GM21825 (cell line): ENCODE data around the gene ROBO1.
A peak's percentile ranks its signal among the peaks of the same experiment; 100 is the strongest.
"Not testable (repeated sequence)": the region's sequence is repeated elsewhere in the genome, so short reads cannot be mapped to it uniquely, and the experiment has no call there.

ENCODE experiments used
- ATAC-seq: cut with Tn5 transposase; IDR thresholded peaks from one replicate; pipeline ENCODE4 v1.9.1; 2021; ENCODE audit warnings: mild to moderate bottlenecking, moderate library complexity; ENCODE audit not compliant: unreplicated experiment

The ROBO1 gene

DNA sequence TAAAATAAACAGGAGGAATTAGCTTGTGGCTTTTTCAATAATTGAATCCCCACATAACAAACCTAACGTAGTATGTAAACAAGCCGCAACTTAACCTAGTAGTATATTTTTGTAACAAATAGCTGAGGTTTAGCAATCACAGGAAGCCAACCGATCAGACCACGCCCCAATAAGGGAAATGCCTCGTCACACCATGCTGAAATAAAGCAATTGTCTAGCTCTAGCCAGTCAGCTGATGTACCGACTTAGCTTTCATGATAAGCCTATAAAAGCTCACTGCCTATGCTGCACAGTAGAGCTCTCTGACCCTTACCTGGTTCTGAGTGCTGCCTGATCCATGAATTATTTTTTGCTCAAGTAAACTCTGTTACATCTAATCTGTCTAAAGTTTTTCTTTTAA, 208.9 kb downstream of the ROBO1 start:
- ATAC-seq: no peak

DNA sequence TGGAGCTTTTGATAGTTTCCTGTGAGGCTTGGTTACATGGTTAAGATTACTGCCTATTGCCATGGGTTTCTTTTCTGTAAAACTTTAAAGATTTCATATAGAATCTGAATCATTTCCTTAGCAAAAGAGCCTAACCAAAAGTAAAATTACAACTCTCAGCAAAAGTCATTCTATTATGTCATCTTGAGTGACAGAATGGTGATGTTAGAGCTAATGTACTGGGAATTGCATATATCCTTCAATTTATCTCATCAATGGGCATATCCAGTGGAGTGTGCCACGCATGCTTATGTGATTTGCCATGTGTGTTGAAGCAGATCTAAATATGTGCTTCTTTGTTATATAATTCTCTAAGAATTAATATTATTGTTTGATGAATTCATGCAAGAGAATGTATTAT, 212.1 kb downstream of the ROBO1 start:
- no peak for ATAC-seq

DNA sequence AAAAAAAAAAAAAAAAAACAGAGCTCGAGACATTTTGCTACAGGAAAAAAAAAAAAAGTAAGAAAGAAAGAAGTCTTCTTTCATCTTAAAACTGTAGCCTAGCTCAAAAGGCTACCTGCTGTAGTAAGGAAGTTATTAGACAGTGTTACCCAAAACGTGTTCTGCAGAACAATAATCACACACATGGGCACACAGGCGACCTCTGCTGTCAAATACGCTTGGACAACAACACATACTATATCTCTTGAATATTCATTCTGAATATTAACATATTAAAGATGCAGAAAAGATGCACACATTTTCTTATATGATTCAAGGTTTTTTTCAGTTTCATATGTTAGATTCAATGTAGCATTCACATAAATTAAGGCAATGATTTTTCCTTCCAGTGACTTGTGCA, 215.8 kb downstream of the ROBO1 start:
- no peak for ATAC-seq

DNA sequence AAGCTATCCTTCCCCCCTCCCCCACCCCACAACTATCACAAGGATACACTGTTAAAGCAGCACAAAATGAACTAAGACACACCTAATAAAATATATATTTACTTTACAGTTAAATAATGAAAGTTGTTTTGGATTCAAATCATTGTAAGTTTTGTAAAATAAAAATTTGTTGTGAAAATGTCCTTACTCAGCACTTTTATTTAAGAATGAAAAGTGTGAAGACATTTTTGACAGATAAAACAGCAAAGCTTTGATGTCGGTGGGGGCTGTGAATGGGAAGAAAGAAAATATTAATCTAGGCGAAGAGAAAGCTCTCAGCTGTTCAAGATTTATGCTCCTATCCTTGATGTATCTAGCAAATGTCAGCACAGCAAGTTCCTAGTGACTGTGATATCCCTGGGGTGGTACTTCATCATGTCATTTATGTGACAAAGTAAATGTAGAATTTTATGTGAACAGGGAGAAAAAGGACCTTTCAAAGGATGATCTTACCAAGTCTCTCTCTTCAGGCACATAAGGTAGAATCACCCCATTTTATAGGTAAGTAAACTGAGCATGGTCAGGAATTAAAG, 216.4 kb downstream of the ROBO1 start:
- no peak for ATAC-seq

DNA sequence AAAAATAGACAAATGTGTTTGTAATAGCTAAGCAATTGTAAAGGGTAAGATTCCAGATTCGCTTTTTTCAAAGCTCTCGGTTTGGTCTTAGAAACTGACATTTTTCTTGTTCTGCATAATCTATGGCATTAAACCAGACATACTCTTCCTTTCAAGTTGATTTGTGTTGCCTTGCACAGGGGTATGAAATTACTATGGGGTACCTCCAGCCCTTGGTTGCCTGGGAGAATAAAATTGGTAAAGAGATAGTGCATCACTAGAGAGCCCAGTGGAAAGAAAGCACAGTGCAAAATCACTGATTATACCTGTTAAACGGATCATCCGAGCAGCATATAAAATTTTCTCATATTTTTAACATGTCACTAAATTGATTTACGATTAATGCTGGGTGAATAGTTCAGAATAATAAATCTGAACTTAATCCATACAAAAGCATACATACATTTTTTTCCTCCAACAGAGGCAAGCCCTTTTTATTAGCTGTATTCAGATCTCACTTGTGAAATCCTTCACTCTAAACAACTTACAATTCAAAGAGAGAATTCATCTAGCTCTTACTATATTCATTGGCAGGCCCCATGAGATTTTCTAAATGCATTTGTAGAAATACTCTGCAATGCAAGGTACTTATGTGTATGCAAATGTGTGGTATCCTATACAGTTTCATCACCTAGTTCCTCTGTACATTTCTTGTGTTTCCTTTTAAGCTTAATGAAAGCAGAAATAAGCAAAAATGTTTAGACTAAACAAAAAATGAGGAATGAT, 224.4 kb downstream of the ROBO1 start:
- no peak for ATAC-seq

DNA sequence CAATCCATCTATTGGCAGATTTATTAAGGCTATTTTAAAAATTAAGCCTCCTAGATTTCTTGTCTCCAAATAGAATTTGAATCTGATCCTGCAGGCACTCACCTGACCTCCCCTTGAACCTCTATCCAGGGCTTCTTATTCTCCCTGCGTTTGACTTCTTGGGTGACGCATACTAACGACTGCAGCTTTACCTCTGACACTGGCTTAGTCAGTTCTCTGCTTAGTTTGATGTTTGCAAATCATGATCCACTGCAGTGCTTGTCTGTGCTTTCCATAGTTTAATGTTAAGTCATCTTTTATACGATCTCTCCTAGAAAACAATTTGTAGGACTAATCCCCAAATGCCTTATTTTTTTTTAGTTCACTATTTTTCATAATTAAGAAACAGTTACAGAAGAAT, 233.1 kb downstream of the ROBO1 start:
- ATAC-seq: no peak

DNA sequence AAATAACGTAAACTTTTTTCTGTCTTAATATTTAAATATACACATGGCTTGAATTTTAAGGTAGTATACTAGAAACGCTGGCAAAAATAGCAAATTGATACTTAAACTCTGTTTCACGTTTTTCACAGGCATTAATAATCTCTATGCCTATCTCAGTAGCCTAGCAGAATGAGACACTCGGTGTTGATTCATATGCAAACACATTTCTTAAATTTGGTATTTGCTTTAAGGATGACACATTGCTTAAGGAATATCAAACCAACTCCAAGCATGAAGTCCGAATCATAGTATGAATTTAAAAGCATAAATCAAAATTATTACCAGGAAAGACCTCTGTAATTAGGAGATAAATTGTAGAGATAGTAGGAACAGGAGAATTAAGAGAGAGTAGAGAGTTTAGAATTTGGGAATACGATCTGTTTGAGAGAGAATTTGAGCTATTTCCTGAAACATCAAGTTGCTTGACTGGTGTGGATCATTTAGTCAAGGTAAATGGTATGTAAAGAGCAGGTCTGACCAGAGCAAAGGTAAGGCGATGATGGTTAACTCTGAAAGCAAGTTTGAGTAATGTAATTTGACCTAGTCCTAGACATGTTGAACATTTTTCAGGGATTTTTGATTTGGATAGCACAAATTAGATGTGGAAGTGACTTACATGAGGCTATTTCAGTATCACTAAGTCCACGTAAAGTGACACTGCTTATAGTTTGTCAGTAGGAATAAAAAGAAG, 236.1 kb downstream of the ROBO1 start:
- no peak for ATAC-seq

DNA sequence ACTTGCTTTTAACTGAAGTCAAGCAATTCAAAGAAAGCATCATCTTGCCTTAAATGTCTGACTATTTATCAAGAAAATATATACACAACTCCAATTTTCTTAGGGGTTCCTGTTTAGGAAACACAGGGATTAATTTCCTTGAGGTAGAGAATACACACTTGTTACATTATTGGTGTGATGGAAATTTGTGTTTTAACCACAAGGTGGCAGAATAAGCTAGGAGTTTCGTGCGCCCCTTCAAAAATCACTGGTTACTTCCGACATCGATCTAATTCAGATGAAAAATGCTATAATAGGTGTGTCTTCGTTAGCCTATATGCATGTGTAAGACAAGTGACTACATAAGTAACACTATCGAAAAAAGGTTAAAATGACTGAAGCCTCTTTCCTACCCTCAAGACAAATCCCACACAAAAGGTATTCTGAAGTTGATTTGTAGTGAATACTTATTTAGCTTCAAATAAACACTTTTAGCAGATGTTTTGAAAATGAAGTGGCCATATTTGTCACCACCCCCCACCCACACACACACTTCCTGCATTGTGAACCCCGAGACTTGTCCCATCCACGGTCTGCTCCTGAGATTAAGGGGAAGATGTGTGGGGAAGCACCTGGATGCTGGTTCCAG, 246.5 kb downstream of the ROBO1 start:
- ATAC-seq: peak; percentile 57

DNA sequence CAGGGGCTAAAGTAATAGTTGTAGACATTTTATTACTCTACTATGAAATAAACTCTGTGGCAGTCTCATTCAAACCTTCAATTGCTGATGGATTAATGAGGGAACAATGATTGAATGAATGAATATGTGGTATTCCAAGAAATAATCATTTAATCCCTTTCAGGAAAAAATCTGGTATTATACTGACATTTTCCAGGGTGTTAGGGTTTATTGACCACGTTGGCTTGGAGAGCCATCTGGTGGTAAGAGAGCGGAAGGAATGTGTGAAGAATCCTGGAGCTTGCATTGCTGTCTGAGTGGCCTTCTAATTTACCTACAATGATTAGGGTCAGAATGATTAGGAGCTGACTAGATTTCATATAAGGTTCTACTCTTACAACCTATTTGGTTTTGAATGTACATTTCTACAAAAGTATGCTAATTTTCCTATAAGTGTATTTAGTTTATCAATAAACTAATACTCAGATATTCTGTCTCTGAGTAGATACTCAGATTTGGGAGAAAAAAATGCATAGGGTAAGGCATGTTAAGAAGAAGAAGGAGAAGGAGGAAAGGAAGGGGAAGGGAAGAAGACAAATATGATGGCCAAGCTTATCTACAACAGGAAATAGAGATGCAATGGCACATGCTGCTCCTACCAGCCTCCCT, 249.9 kb downstream of the ROBO1 start:
- no peak for ATAC-seq

DNA sequence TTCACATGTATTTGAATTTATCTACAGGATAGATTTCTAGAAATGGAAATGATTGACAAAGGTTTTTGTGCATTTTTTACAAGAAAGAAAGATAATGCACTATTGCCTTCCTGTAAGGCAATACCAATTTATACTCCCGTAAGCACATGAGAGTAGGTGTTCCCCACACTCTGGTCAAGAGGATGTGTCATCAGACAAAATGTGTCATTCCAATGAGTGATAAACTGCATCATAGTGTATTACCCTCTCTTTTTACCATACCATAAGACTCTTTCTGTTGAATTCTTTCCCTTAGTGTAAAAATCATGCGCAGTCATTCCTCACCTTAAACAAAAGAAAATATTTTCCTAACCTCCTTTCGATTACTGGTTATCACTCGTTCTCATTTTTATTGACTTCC, 251.0 kb downstream of the ROBO1 start:
- no peak for ATAC-seq

DNA sequence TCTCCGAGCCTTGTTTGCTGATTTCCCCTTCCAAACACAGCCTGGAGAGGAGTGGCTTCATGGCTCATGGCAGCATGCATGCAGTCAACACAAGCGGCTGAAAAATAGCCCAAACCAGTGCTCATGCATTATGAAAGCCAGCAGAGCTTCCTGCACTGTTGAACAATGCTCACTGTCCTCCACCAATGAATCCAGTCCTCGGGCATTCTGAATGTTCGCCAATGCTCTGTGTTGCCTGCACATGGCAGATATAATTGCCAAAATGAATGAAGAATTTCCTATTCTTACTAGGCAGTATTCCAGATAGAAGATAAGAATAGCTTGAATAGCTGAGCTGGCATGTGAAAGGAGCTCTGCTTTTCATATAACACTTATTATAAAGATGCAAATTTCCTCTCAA, 252.7 kb downstream of the ROBO1 start:
- no peak for ATAC-seq

DNA sequence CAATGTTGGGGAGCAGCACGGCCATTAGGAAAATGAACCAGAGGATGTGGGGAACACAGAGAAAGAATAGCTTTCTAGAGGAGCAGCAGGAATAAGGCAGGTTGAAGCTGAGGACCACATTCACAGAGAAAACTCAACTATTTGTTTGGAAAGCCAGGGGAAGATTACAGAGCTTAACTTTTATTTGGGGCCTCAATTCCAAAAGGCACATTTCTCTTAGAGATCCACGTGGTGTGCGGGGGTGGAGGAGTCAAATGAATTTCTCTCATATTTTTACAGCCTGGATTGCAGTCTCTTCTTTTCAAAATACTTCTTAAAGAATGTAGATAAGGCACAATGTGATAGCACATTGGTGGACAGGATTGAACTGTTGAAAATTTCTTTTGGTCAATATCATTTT, 253.7 kb downstream of the ROBO1 start:
- ATAC-seq: no peak

DNA sequence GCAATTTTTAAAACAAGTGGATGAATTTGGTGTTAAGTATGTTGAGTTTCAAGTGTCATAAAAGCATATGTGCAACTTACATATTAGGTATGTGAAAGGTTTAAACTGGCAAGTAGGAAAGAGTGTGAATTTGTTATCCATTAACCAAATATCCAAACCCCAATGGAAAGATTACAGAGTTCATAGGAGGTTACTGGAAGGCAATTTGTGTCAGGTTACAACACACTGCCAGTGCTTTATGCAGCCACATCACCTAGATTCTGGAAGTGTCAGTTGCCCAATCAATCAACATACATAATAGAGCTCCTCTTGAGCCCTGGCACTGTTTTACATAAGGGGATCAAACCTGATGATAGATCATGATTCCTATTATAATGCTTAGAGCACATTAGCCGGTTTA, 261.0 kb downstream of the ROBO1 start:
- no peak for ATAC-seq

DNA sequence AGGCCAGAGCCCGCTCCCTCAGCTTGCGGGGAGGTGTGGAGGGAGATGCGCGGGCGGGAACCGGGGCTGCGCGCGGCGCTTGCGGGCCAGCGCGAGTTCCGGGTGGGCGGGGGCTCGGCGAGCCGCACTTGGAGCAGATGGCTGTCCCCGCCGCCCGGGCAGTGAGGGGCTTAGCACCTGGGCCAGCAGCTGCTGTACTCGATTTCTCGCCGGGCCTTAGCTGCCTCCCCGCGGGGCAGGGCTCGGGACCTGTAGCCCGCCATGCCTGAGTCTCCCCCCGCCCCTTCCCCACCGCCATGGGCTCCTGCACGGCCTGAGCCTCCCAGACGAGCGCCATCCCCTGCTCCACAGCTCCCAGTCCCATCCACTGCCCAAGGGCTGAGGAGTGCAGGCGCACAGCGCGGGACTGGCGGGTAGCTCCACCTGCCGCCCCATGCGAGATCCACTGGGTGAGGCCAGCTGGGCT, 265.5 kb downstream of the ROBO1 start:
- ATAC-seq: not testable (repeated sequence)

DNA sequence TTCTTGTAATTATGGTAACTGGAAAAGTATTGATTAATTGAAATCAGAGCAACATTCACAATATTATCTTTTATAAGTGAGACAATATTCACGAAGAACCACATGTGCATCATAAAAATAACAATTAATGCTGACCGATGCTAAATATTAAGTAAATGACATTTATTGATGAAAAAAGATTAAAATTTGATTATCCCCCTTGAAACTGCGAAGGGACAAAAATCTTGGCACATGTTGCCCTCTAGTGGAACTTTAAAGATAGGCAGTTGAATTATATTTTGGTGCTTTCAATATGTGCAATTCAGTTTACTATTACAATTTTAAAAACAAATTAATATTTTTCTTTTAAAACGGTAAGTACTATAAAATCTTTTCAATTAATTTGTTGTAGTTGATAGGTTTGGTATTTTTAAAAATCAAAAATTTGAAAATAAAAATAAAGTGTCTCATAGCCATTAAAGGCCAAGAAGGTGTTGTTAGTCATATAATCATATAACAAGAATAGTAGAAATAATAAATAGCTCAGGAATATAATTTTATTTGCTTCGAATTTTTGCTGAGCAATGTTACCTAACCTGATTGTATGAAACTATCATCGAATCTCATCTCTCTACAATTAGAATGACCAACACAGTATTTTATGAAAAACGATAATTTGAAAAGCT, 270.2 kb downstream of the ROBO1 start:
- no peak for ATAC-seq

DNA sequence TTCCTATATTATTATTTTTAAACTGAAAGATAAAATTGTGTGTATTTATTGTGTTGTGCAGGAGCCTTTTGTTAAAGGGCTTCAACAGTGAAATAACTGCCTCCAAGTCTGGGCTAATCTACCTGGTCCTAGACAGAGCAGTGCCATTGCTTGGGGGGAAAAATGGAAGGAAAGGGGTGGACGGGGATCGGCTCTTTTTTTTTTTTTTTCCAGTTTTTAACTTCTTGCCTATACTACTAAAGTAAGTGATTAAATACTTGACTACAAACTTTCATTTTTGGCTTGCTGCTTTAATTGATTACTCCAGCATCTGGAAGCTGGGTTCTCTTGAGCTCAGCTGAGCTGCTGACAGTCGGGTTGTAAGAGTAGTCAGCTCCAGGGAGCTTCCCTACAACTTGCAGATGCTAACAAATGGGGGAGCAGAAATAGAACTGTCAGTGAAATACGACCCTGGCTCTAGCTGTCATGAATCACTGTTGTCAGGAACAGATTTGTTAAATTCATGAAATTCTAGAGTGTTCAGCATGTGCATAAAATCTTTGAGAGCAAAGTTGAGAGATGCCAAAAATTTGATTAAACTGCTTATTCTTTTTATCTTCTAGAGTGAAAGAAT, 276.7 kb downstream of the ROBO1 start:
- ATAC-seq: no peak

DNA sequence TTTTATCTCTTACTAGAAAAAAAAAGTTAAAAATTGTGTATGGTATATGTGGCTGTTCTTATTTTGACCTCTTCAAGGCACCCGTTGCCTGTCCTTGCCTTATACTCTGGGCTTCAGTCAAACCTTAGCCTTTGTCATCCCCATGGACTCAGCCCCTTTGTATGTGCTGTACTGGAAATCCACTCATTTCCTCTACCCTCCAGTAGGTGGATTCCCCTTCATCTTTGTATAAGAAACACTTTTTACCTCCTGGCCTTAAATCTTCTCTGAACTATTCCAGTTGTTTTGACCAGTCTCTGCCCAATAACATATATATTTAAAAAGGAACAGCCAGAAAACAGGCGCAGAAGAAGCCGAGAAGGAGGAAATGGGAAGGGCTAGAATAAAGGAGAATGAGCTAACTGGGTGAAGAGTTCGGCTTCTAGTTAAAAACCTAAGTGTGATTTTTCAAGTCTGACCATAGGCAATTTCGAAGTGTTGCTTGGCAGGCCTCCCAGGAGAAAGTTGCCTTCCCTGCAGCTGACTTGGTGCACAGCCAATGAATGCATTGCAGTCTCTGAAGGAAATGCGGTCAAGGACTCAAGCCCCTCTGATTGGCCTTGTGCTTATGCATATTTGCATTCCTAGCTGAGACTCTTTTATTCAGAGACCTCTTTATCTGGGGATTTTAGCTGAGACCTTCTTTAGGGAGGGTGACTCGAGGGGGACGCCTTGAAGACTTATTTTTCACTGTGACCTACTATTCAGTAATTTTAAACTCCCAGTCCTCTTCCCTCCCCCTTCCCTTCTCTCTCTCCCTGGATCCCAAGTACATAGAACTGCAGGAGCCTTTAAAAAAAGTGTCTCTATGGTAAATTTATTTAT, 277.4 kb downstream of the ROBO1 start:
- ATAC-seq: no peak

DNA sequence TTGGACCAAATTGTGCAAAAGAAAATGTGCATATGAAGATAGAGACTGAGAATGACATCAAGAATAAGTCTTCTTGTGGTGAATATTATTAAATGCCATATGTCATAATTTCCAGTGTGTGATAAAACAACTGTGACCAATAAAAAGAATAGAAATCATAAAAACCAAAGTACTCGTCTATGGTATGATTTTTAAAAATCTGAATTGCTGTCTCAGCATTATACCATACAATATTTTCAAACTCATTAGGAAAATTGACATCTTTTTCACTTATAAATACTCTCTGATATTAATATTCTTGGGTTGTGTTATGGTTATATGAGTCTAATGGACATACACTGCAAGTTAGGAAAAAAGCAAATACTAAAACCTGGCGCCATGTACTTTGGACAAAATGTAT, 279.4 kb downstream of the ROBO1 start:
- no peak for ATAC-seq

DNA sequence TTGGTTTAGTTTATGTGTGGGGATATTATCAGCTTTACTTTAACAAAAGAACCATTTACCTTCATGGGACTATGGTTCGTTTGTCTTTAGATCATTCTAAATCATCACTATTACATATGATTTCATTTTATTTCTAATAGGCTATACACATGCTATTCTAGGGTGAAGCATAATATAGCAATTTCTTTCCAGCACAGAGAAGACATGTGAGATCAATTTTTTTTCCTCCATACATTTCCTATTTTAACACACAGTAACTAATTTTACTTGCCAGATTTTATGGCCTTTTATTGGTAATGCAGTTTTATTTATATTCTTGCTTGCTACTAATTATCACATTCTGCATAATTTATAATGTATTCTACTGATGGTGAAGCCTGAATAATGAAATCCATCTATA, 287.1 kb downstream of the ROBO1 start:
- no peak for ATAC-seq
